HG03354 (cell line): Measurements from ENCODE around the gene NAALADL1.
A peak's percentile ranks its signal among the peaks of the same experiment; 100 is the strongest.

ENCODE experiments used
- ATAC-seq: cut with Tn5 transposase; IDR thresholded peaks from one replicate; pipeline ENCODE4 v1.9.1; 2021; ENCODE audit warnings: mild to moderate bottlenecking; ENCODE audit not compliant: unreplicated experiment, poor library complexity, severe bottlenecking

The NAALADL1 gene

DNA sequence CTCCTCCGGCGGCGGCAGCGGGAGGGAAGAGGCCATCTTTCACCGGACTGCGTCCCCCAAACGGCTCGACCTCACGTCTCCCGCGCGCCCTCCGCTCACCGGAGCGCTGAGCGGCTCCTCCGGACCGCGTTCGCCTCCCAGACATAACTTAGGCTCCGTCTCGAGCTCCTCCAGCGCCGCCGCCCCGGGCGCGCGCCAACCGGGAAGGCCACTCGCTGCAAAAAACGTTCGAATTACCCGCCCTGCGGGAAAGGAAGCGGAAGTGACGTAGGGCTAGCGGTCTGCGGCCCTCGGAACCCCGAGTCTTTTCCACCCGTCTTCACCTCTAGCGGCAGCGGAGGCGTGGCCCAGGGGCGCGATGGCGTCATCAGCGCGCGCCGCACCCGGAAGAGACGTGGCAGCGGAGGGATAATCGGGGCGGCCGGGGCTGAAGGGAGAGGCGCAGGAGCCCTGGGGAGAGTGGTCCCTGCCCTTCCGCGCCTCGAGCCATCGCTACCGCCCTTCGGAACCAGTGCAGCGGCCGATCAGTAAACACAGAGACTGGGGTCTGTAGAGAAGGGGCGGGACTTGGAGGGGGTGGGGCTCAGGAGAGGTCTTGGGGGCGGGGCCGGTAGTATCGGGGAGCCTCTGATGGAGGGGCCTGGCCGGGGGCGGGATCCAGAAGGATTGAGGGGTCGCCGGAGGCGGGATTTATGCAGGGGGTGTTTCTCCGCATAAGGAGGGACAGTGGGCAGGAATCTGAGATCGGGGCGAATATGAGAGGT lies 25.7 kb upstream of the NAALADL1 start, which contains the start of the genes CDCA5 and ZFPL1:
CDCA5 (minus strand) TSS at position 207 of the 764 bp plus-strand sequence; CDS start at position 145, 62 bp downstream.
ZFPL1 (plus strand) TSS at position 389 of the 764 bp plus-strand sequence. CDS start 477 bp downstream, outside the sequence.
- peak; percentile 78 for ATAC-seq

GRCh38 chr11:65083134-65083833 lies 24.9 kb upstream of the NAALADL1 start:
- ATAC-seq = peak; percentile 10

DNA sequence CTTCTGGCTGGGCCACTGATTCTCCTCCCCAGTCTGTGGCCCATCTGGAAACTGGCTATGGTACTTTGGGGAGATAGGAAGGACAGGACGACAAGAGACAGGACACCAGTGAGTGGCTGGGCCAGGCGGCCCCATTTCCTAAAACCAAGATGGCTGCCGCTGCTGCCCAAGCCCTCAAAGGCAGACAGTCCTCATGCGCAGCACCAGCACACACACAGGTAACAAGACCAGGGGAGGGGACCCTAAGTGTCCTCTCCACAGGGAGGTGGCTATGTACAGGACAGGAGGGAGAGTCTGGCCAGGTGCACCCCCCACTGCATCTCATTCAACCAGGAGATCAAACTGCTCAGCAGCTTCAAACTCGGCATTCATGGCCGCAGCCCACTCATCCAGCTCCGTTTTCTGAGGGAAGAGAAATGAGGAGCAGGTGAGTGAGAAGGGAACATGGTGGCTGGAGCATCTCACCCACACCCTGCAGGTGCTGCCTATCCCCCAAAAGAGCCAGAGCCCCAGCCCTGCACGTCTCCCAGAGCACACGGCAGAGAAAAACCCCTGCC lies 20.5 kb upstream of the NAALADL1 start:
- ATAC-seq = no peak

DNA sequence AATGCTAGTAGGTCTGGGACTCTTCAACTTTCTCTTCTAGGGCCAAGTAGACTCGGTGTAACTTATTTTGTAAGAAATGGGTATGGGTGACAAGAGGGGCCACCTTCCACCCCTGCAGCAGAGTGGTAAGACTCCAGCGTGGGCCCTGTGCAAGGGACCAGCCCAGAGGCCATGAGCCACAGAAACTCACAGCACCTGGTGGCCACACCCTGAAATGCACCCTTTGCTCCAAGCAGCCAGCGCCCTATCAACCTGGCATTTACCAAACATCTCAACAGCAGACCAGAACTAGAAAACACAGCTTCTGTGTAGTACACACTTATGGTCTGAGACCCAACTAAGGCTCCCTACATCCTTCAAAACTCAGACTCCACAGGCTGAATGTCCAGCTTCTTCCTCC lies 19.8 kb upstream of the NAALADL1 start:
- no peak for ATAC-seq

GRCh38 chr11:65077451-65077850 lies 19.1 kb upstream of the NAALADL1 start:
- ATAC-seq = no peak

DNA sequence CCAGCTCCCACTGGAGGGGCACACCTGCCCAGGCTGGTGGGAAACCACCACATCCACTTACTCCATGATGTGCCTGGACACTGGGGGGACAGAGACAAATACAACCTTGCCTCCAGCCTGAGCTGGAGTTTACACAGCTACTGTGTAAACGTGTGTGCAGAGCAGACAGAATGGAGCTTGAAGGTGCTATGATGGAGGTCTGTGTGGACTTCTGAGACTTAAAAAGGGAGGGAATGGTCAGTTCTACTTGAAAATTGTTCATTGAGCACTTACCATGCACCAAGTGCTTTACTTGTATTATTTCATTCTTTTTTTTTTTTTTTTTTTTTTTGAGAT lies 14.2 kb upstream of the NAALADL1 start:
- no peak for ATAC-seq

- ATAC-seq = no peak
These were observed 13.7 kb upstream of the NAALADL1 start for GRCh38 chr11:65071907-65072630.

- ATAC-seq = no peak
These were observed 10.9 kb upstream of the NAALADL1 start for GRCh38 chr11:65069217-65069616.

DNA sequence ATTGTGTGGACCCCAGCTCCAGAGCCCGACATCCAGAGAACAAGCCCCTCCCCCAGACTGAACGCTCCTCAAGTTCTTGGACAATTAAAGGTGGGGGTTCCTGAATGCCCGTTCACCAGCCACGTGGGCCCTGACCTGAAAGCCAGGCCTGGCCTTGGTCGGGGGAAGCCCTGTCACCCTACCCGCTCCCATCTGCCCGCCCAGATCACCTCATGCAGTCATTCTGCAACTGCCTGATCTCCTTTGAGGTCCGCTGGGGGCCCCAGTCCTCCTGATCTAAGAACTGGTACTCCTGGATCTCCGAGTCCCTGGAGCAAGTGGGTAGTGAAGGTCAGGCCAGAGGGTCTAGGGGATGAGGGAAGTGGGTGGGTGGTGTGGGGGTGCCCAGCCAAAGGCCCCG lies 9.1 kb upstream of the NAALADL1 start:
- ATAC-seq = no peak

GRCh38 chr11:65066805-65067291 lies 8.5 kb upstream of the NAALADL1 start:
- ATAC-seq = no peak

GRCh38 chr11:65066315-65066714 lies 8.0 kb upstream of the NAALADL1 start:
- no peak for ATAC-seq

GRCh38 chr11:65065851-65066250 lies 7.5 kb upstream of the NAALADL1 start:
- ATAC-seq = no peak

- no peak for ATAC-seq
These were observed 6.5 kb upstream of the NAALADL1 start for GRCh38 chr11:65064847-65065240.

DNA sequence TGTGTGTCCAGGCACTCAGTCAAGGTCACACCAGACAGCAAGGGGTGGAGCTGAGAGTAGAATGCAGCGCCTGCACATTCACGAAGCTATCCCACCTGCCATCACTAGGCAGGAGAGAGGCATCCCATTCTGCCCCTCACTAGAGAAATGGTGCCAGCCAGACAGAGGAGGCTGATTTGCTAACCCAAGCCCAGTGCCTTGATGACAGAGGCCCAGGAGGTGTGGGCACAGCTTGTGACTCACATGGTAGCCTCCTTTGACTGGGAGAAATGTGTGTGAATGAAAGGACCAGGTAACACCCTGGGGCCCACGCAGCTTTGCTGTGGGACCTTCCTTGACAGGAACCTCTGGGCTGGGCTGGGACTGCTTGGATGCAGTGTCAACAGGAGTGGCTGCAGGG lies 5.2 kb upstream of the NAALADL1 start:
- ATAC-seq = no peak

DNA sequence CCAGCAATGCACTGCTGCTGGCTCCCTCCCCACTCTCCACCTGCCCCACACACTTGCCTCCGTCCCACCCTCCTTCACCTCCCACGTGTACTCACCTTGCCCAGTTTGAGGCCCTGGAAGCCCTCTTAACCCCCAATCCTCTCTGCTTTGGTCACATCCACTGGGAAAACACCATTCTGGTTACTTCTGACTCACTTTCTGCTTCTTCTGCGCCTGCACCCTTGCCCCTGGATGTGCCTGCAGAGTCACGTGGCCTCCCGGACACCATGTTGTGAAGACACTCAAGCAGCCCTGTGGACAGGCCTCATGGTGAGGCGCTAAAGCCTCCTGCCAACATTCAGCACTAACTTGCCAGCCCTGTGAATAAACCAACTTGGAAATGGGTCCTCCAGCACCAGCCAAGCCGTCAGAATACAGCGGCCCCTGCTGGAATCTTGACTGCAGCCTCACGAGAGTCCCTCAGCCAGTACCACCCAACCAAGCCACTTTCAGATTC lies 2.6 kb upstream of the NAALADL1 start:
- ATAC-seq = no peak

DNA sequence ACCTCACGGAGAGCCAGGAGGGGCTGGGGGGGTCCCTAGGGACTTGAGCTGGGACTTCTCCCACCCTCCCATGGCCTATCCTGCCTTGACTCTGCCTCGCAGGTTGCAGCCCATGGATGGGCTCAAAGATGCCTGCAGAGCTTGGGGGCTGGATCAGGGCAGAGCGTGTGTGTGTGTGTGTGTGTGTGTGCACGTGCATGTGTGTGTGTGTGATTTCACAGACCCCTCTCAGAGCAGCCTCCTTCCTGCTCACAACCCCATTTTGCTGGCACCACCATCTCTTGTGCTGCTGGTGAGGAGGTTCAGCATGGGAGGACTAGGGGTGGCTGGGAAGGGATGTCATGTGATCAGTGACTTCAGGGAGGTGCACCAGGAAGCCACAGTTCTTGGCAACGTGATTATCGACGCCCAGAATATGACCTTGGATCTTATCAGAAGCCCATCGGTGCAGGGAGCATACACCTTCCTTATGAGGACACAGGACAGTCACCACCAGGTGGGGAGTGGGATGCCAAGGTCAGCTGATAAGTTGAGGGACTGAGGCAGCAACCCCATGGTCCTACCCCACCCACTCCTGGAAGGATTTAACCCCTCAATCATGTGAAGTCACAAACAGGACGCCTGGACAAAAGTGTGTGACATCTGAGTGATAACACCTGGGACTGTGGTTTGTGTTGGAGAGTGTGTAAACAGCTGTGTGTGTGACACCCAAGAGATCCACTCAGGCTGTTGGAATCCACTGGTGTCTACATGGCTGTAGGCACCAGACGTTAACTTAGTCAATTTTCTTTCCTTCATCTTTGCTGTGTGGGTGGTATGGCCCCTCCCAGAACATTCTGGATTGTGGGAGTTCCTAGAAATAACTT lies 1.8 kb upstream of the NAALADL1 start:
- ATAC-seq = no peak

DNA sequence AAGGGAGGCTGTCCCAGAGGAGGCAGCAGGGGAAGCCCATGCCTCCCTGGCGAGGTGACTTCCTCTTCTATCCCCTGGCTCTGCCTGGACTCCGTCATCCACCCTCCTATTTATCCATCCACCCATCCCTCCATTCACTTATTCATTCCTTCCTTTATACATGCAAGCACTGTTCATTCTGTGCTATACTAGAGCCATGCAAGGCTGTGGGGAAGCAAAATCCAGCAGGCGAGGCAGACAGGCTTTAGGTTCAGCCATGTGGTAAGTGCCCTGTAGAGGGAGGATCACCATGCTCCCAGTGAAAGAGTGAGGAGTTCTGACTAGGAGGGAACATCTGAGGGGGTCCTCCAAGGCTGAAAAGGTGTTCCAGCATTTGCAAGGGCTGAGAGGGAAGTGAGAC lies 1.2 kb upstream of the NAALADL1 start:
- no peak for ATAC-seq

GRCh38 chr11:65058012-65058411 lies 341 bp downstream of the NAALADL1 start:
- ATAC-seq = no peak

GRCh38 chr11:65057526-65057925 lies 827 bp downstream of the NAALADL1 start:
- no peak for ATAC-seq
